GM18867 (cell line): ENCODE measurements around the gene IL2RG.

Experiments
- ATAC-seq: cut with Tn5 transposase; IDR thresholded peaks from one replicate; pipeline ENCODE4 v1.9.1; 2021; ENCODE audit warnings: mild to moderate bottlenecking, moderate library complexity; ENCODE audit not compliant: unreplicated experiment

The IL2RG gene

GRCh38 chrX:71111141-71111843 lies at the start of gene IL2RG:
IL2RG (minus strand) TSS chrX:71111577; CDS start chrX:71111539, 38 bp downstream.
- ATAC-seq: peak; percentile 88

- ATAC-seq: no peak
These were observed 49.1 kb upstream of the IL2RG start for GRCh38 chrX:71160475-71160874.

GRCh38 chrX:71159335-71159734 lies 48.0 kb upstream of the IL2RG start:
- no peak for ATAC-seq

GRCh38 chrX:71158603-71159002 lies 47.2 kb upstream of the IL2RG start:
- ATAC-seq: no peak

DNA sequence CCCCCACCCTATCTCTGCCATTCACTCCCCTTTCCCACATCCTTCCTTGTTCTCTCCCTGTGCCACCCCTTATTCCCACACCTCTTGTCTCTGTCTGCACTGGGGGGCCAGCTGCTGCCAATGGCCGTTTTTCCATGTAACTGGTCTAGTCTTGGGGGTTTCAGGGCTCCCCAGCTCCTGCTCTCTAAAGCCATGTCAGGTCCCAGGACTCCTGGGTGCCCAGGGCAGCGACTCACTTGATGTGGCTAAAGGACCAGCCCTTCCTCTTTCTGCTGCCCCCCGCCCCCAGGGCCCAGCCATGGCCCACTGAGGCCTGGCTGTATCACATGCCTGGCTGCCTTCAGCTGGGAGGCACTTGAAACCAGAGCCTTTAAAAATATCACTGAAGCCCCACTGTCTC lies 43.3 kb upstream of the IL2RG start:
- no peak for ATAC-seq

- no peak for ATAC-seq
These were observed 42.8 kb upstream of the IL2RG start for GRCh38 chrX:71154196-71154595.

- no peak for ATAC-seq
These were observed 40.0 kb upstream of the IL2RG start for GRCh38 chrX:71151366-71151765.

DNA sequence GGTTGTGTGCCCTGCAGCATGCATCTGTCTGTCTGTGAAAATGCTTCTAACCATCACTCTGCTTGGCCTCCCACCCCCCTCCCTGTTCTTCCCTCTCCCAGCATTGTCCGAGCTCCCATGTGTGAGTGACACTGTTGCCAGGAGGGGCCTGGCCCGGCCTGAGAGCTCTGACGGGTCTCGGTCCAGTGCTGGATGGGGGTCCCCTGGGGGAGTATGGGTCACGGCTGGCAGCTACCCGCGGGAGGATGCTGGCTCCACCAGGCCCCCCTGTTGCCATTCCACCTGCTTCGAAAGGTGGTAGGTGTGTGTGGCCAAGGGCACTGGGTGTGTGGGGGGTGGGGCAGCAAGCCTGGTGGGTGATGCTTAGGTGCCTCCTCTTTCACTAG lies 36.9 kb upstream of the IL2RG start:
- no peak for ATAC-seq

- no peak for ATAC-seq
These were observed 36.3 kb upstream of the IL2RG start for GRCh38 chrX:71147496-71148277.

DNA sequence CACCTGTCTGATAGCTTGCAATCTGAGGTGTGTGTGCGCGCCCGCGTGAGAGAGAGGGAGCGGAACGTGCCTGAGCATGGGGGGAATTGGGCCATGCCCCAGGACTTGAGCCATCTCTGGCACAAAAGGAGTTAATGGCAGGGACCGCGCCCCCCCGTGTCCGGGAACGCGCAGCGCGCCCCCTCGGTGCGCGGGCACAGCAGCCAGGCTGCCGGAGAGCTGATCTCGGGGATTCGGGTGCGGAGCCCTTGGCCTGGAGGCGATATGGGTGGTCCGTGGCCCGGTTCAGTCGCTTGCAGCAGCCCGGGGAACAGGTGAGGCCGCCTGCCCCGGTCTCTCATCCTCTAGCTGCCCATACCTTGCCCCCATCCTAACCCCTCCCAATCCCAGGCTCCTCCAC lies 33.3 kb upstream of the IL2RG start, which contains the start of gene NLGN3:
NLGN3 (plus strand) TSS at position 191 of the 400 bp plus-strand sequence. CDS start 2,909 bp downstream, outside the sequence.
- ATAC-seq: no peak

- no peak for ATAC-seq
These were observed 32.1 kb upstream of the IL2RG start for GRCh38 chrX:71143508-71143907.

DNA sequence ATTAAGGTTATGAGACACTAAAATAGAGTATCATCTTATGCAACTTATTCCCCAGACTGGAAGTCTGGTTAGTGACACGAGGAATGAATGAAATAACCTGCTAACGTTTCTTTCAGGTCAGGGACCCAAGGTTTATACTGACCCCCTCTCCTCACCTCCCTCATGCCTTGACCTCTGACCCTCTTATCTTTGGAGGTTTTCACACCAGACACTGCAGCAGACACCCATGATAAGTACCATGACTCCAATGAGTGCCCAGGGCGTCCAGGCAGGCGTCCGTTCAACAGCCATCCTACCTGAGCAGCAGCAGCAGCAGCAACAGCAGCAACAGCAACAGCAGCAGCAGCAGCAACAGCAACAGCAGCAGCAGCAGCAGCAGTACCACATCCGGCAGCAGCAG lies 29.1 kb upstream of the IL2RG start:
- ATAC-seq: no peak

DNA sequence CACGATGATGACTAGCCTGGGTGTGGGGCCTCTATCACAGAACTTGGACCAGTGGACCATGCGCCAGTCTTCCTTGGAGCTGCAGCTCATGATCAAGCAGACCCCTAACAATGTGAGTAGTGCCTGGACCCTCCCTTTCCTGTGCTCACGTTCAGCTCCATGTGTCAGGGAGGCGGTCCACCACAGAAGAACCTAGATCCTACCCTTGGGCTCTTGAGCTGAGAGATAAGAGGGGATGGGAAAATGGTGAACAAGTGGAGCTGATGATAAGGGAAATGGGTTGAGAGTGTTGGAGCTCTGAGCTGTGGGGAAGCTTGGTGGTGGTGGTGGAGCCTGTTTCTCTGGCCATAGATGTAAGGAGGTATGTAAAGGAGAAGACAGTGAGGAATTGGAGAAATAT lies 20.1 kb upstream of the IL2RG start:
- no peak for ATAC-seq

GRCh38 chrX:71128915-71129765 lies 17.8 kb upstream of the IL2RG start:
- ATAC-seq: peak; percentile 78

DNA sequence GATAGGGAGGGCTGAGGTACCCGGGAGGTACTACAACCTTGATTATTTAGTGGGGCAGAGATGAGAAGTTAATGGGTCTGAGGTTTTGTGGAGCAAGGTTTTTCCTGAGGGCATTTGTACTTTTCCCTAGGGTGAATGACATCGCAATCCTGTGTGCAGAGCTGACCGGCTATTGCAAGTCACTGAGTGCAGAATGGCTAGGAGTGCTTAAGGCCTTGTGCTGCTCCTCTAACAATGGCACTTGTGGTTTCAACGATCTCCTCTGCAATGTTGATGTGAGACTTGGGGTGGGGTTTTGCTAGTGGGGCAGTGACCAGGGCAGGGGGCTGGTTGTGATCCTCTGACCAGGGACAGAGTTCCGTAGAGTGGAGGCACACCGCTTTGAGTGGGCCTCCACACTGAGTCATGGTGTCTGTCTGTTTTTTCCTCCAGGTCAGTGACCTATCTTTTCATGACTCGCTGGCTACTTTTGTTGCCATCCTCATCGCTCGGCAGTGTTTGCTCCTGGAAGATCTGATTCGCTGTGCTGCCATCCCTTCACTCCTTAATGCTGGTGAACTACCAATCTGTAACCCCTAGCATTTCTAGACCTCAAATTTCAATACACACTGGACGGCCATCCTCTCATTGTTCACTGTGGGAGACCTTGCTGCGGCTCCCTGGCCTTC lies 16.9 kb upstream of the IL2RG start:
- no peak for ATAC-seq

- ATAC-seq: no peak
These were observed 7.7 kb upstream of the IL2RG start for GRCh38 chrX:71118985-71119535.

GRCh38 chrX:71118032-71118984 lies 6.9 kb upstream of the IL2RG start, which contains the start of gene MED12:
MED12 (plus strand) TSS chrX:71118596; CDS start chrX:71118755, 159 bp downstream.
- ATAC-seq: peak; percentile 94

GRCh38 chrX:71117358-71117757 lies 6.0 kb upstream of the IL2RG start:
- no peak for ATAC-seq

- ATAC-seq: peak; percentile 13
These were observed 599 bp upstream of the IL2RG start for GRCh38 chrX:71111921-71112431.
